Aorta (tissue), 5 donors: ENCODE measurements around the gene NUTF2. TPM values are rescaled to one million over a fixed set of nuclear protein-coding genes. Genes with fewer than 3 reads are reported as not detected.

Experiments used
- ATAC-seq: fragments of 200-7000 bp; cut with Tn5 transposase; one replicate; pipeline ENCODE4 v1.9.1; 2022; ENCODE audit warnings: moderate library complexity; ENCODE audit not compliant: low FRiP score
- DNase-seq, 2 donors: peaks; one replicate each; pipeline ENCODE4 v3.0.0-alpha.2; 2020
- H3K27ac ChIP-seq, 2 donors: one replicate each; pipeline ENCODE4 v1.5.1; 2013; ENCODE audit warnings: low read length in 2 of 2, mild to moderate bottlenecking in 2 of 2, moderate library complexity in 2 of 2, control low read depth in 1 of 2, inconsistent platforms in 1 of 2, low read depth in 1 of 2
- H3K27me3 ChIP-seq, 2 donors: one replicate each; pipeline ENCODE4 v1.6.1; 2013; ENCODE audit warnings: control low read depth in 1 of 2, low read length in 1 of 2, mild to moderate bottlenecking in 1 of 2, moderate library complexity in 1 of 2; ENCODE audit not compliant: insufficient read depth in 2 of 2, control insufficient read depth in 1 of 2
- H3K36me3 ChIP-seq, 2 donors: one replicate each; pipeline ENCODE4 v1.6.1; 2013; ENCODE audit warnings: control low read depth in 1 of 2, low read length in 1 of 2, mild to moderate bottlenecking in 1 of 2; ENCODE audit not compliant: insufficient read depth in 2 of 2, control insufficient read depth in 1 of 2
- H3K4me1 ChIP-seq, 2 donors: one replicate each; pipeline ENCODE4 v1.6.1; 2013; ENCODE audit warnings: low read length in 2 of 2, control low read depth in 1 of 2, mild to moderate bottlenecking in 1 of 2, moderate library complexity in 1 of 2; ENCODE audit not compliant: insufficient read depth in 2 of 2, control insufficient read depth in 1 of 2
- H3K4me3 ChIP-seq, 2 donors: one replicate each; pipeline ENCODE4 v1.5.1; 2013; ENCODE audit warnings: low read length in 2 of 2, control low read depth in 1 of 2, mild to moderate bottlenecking in 1 of 2
- H3K9me3 ChIP-seq: one replicate; pipeline ENCODE4 v1.6.1; 2013; ENCODE audit warnings: mild to moderate bottlenecking, low read length; ENCODE audit not compliant: control insufficient read depth
- WGBS, 2 donors: extraction: QIAGEN DNeasy Blood & Tissue Kit; methylation state at CpG; one replicate each; pipeline ENCODE4 v1.1.7; 2013; 5-methylcytosine and 5-hydroxymethylcytosine counted together
- intact Hi-C, 2 donors: fragments of 100-400 bp; cut with DNase I; formaldehyde crosslinking; loops; one replicate each; pipeline versions ENCODE4 v1.14.2 to v1.15.0; 2022
- polyA plus RNA-seq, 2 donors: library from polyadenylated mRNA; stranded (reverse); fragments of 200-250 nt; gene quantifications; one replicate each; pipeline ENCODE4 v1.2.3, GENCODE V29; 2013
- total RNA-seq, 2 donors: library from RNA; stranded (reverse); fragmentation: NEBNext Ultra II Directional; extraction: Animal tissue kit (Norgen Biotek cat#: 25700); gene quantifications; one replicate each; pipeline ENCODE4 v1.2.1, GENCODE V29; 2021
- donor health status: healthy with polysubstance abuse.
- donor health status: Bipolar disorder and iron deficiency.
- donor health status: DM: no; HTN: no; CAD: no.
- donor health status: DM: no; HTN: no; CAD: no.
- donor health status: DM: yes; HTN: yes; CAD: no.

NUTF2 gene
- total and polyA plus RNA-seq, 4 donors, result 80.7 to 130 (median 91.8) TPM

DNA sequence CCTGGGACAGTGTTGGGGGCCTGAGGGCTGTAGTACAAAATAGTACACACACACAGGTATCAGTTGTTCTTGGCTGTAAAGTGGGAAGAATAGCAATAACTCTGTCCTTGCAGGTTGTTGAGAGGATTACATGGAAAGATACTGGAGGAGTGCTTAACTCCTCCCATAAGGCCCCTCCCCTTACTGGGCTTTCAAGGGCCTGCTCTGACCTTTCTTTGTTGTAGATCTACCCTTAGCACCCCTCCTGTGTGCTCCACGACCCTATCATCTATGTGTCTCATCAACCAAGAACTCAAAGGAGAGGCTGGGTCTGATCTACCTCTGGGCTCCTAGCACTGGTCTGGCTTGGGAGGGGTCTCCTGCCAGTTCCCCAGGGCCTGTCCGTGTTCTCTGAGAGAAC, 17.9 kb downstream of the NUTF2 start:
- peaks cover 6 to 7% of the 10 kb centered on the region in 2 donors for H3K4me1 ChIP-seq
- no peaks in the 10 kb centered on the region for H3K9me3 ChIP-seq
- H3K36me3 ChIP-seq, result peaks cover 0 to 4% of the 10 kb centered on the region in 2 donors
- 84 to 89% methylated on average over 2 of the region's 2 CpGs for WGBS, 2 donors
- ATAC-seq (no peak), DNase-seq (no peak)
- intact Hi-C loops, result no loop called here
- H3K4me3 ChIP-seq, result no peak overlapping the region
- peak overlapping the region in 1 of 2 donors; percentile 15 for H3K27ac ChIP-seq
- no peaks in the 10 kb centered on the region for H3K27me3 ChIP-seq

DNA sequence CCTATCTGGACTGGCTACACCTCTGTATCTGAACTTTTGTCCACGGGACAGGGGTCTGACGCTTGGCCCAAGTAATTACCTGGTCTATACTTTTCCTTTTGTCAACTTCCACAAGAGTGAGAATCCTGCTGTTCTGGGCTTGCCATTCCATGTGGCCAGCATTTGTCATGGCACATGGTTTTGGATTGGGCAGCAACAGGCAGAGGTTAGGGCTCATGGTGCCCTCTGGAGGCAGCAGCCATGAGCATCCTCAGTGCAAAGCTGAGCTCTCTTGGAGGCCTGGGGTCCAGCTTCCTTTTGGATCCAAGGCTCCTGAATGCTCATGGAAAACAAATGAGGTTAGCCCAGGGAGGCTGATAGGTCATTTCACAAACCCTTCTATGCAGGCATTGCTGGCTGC, 18.6 kb downstream of the NUTF2 start:
- Histone ChIP-seq H3K27me3 (no peaks in the 10 kb centered on the region), H3K36me3 (peaks cover 0 to 5% of the 10 kb centered on the region in 2 donors), H3K9me3 (no peaks in the 10 kb centered on the region), H3K4me3 (no peak overlapping the region), H3K4me1 (peaks cover 6 to 7% of the 10 kb centered on the region in 2 donors), H3K27ac (no peak overlapping the region)
- DNase-seq (no peak), ATAC-seq (no peak)
- intact Hi-C loops, result no loop called here
- WGBS, 2 donors, result 90 to 97% methylated on average over 2 of the region's 2 CpGs

DNA sequence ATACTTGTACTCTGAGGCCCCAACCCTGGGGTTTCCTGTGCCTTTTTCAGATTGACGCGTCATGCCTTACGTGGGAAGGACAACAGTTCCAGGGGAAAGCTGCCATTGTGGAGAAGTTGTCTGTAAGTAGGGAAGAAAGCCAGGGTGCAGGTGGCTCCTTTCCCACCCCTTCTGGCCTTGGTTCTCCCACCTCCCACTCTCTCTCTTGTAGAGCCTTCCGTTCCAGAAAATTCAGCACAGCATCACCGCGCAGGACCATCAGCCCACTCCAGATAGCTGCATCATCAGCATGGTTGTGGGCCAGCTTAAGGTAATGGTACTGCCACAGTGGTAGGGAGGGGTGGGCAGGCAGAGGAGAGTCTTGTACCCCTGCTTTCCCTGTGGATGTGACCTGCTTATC, 21.6 kb downstream of the NUTF2 start:
- no peak overlapping the region for H3K27ac ChIP-seq
- intact Hi-C loops, result no loop called here

DNA sequence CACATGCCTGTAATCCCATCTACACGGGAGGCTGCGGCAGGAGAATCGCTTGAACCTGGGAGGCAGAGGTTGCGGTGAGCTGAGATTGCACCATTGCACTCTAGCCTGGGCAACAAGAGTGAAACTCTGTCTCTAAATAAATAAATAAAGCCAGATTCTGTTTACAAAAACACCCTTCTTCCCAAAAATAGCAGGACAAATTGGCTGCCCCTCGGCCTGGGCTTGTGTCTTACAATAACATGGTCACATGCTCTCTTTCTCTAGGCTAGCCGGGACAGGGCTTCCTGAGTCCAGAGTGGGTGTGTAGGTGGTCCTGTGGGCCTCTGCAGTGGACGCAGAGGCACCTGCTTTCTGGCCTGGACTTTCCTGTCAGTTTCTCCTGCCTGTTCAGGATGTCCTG, 22.9 kb downstream of the NUTF2 start:
- H3K4me3 ChIP-seq, result no peak overlapping the region
- H3K9me3 ChIP-seq, result no peaks in the 10 kb centered on the region
- H3K27ac ChIP-seq, result no peak overlapping the region
- H3K36me3 ChIP-seq, result peaks cover 3 to 10% of the 10 kb centered on the region in 2 donors
- intact Hi-C loops, result no loop called here
- H3K27me3 ChIP-seq, result no peaks in the 10 kb centered on the region
- peaks cover 0 to 2% of the 10 kb centered on the region in 2 donors for H3K4me1 ChIP-seq
- DNase-seq (no peak), ATAC-seq (no peak)
- WGBS, 2 donors, result 42 to 48% methylated on average over 7 of the region's 7 CpGs

More for the DNA sequence above, 21.6 kb downstream of the NUTF2 start:
- Histone ChIP-seq H3K27me3 (no peaks in the 10 kb centered on the region), H3K4me3 (no peak overlapping the region), H3K9me3 (no peaks in the 10 kb centered on the region), H3K4me1 (peaks cover 6 to 7% of the 10 kb centered on the region in 2 donors), H3K36me3 (peaks cover 3 to 10% of the 10 kb centered on the region in 2 donors)
- no peak for ATAC-seq
- 89 to 90% methylated on average over 6 of the region's 6 CpGs for WGBS, 2 donors
- DNase-seq, result no peak

DNA sequence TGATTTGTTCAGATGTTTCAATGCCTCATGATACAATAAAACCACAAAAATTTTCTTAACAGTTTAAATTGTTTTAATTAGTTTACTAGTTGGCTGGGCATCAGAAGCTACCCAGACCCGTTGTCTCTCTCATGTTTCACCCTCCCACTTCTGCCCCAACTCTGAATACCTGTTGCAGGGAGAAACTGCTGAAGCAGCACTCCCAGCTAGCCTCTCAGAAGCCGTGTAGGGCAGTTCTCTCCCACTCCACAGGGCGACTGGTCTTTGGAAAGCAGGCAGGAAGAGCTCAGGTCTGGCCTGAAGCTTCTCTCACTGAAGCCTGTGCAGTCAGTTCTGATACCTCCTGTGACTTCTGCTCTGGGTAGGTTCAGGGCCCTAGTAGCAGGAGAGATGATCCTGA, 24.5 kb downstream of the NUTF2 start:
- H3K36me3 ChIP-seq, result peaks cover 3 to 8% of the 10 kb centered on the region in 2 donors
- DNase-seq (no peak), ATAC-seq (no peak)
- WGBS, 2 donors, result 62 to 73% methylated on average over 3 of the region's 3 CpGs
- intact Hi-C loops, result no loop called here
- no peak overlapping the region for H3K27ac ChIP-seq
- H3K9me3 ChIP-seq, result no peaks in the 10 kb centered on the region
- H3K27me3 ChIP-seq, result no peaks in the 10 kb centered on the region
- H3K4me3 ChIP-seq, result no peak overlapping the region
- peaks cover 0 to 2% of the 10 kb centered on the region in 2 donors for H3K4me1 ChIP-seq

DNA sequence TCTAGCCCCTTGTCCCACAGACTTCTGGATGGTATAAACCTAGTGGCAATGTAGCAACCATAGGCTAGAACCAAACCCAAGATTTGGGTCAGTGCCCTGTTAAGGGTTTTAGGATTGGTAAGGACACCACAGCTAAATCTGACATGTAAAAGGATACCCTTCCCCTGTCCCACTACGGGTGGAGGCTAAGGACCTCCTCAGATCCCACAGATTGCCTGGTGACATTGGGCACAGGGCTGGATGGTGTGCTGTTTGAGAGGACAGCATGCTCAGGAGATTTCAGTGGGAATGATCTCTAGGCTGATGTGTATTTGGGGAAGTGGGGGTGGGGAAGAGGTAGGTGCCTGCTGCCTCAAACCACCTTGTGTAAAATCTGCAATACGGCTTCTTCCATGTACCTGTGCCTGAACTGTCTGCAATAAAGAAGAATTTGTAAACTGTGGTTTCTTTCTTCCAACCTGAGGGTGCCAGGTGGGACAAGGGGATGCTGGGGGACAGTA, 25.4 kb downstream of the NUTF2 start:
- no peaks in the 10 kb centered on the region for H3K27me3 ChIP-seq
- peak overlapping the region in 1 of 2 donors; percentile 45 for H3K27ac ChIP-seq
- H3K4me1 ChIP-seq, result peaks cover 0 to 2% of the 10 kb centered on the region in 2 donors
- DNase-seq (no peak), ATAC-seq (no peak)
- 47 to 61% methylated on average over 2 of the region's 2 CpGs for WGBS, 2 donors
- peaks cover 3 to 9% of the 10 kb centered on the region in 2 donors for H3K36me3 ChIP-seq
- no peak overlapping the region for H3K4me3 ChIP-seq
- intact Hi-C loops, result no loop called here
- H3K9me3 ChIP-seq, result no peaks in the 10 kb centered on the region

DNA sequence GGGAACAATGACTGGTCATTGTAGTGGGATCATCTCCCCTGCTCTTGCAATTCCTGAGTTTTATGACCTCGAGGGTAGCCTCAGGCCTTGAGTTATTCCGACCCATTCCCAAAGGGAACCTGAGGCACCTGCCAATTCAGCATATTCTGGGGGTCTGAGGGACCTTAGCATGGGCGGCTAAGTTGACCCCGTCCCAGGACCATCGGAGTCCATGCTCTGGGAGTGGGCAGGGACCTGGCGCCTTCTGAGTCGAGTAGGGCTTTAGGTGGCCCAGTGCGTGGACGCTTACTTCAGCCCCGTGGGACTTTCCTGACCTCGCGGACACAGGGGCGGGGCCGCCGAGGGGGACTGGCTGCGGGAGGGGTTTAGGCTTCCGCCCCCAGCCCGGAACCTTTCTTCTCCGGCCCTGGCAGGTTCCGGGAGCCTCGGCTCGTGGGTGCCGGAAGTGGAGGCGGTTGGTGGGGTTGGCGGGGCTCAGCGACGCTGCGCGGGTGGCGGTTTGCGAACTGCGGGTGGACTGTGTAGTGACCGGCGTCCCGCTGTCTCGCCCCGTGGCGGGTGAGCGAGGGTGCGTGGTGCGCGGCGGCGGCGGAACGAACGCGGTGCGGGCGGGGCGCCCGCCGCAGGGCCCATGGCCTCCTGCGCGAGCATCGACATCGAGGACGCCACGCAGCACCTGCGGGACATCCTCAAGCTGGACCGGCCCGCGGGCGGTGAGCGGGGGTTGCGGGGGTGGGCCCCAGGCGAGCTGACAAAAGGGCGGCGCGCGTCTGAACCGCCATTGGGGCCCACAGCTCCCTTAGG, 26.1 kb downstream of the NUTF2 start, which contains the start of gene EDC4:
Gene EDC4, plus strand, starts transcription at position 422 of the 804 bp plus-strand sequence. Its CDS starts 210 bp downstream, at position 632.
- Histone ChIP-seq H3K36me3 (peaks cover 3 to 13% of the 10 kb centered on the region in 2 donors), H3K4me3 (peak within 1 kb of the TSS; percentile 85 to 89), H3K9me3 (no peaks in the 10 kb centered on the region), H3K4me1 (peaks cover 0 to 2% of the 10 kb centered on the region in 2 donors), H3K27ac (peak within 1 kb of the TSS in 1 of 2 donors; percentile 45), H3K27me3 (no peaks in the 10 kb centered on the region)
- peak; percentile 94 for ATAC-seq
- DNase-seq, result peak; percentile 93 to 95
- intact Hi-C loops, result no loop called here
- WGBS, 2 donors, result 1% methylated on average over 47 to 72 of the region's 72 CpGs

DNA sequence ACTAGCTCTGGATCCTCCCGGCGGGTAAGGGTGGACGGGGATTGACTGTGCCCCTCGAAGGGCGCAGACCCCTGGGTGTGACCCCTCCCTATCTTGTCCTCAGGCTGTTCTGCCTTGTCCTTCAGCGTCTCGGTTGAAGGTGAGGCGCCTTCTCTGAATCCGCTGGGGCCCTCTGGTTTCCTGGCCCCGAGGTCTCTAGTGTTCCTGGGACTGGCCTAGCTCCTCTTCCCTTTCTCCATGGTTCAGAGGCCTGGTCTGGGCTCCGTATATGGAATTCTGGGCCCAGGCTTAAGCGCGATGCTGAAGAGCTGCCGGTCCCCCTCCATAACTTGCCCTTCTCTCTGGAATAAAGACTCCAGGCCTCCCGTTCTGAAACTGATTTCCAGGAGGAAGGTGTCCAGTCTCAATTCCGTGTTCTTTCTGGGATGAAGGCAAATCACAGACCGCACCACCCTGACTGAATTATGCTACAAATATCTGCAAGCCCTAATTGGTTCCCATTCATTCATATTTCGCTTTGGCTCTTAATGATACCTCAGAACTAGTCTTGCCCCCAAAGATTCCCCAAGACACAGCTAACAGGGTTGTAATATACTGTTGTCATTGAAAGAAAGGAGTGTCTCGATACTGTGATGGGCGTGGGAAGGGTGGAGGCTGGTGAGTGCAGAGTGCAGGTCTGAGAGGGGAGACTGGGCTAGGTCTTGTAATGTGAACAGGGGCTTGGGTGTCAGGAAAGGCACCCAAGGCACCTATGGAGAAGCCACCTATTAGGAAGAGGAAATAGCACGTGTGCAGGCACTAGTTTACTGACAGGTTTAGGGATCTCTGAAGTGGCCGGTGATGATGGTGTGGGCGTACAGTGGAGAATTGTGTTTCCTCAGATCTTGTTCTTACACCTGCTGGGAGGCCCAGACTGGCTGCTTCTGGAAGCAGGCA, 27.0 kb downstream of the NUTF2 start:
- Histone ChIP-seq H3K27ac (peak overlapping the region in 1 of 2 donors; percentile 23), H3K27me3 (no peaks in the 10 kb centered on the region), H3K4me1 (peaks cover 0 to 1% of the 10 kb centered on the region in 2 donors), H3K36me3 (peaks cover 3 to 14% of the 10 kb centered on the region in 2 donors), H3K4me3 (peak overlapping the region; percentile 85 to 89), H3K9me3 (no peaks in the 10 kb centered on the region)
- intact Hi-C loops, result no loop called here
- WGBS, 2 donors, result 12% methylated on average over 23 of the region's 23 CpGs
- DNase-seq (no peak), ATAC-seq (peak; percentile 27)
